Liver (tissue), 9 donors: ENCODE results near the gene EARS2. TPM values are rescaled to one million over a fixed set of nuclear protein-coding genes. Genes with fewer than 3 reads are reported as not detected.

Source experiments
- DNase-seq: peaks from one replicate; pipeline ENCODE4 v3.0.0-alpha.2; 2017; ENCODE audit warnings: low spot score
- H3K27ac ChIP-seq, 2 donors: one replicate each; pipeline ENCODE4 v1.7.0; 2013; ENCODE audit warnings: inconsistent platforms in 2 of 2, low read length in 2 of 2, control low read depth in 1 of 2, low read depth in 1 of 2, mild to moderate bottlenecking in 1 of 2
- H3K27me3 ChIP-seq, 4 donors: one replicate each; pipeline versions ENCODE4 v1.6.1 to v1.7.0; 2013; ENCODE audit warnings: low read length in 3 of 4, inconsistent platforms in 1 of 4, mild to moderate bottlenecking in 1 of 4, moderate library complexity in 1 of 4; ENCODE audit not compliant: control insufficient read depth in 4 of 4, insufficient read depth in 4 of 4
- H3K36me3 ChIP-seq, 4 donors: one replicate each; pipeline versions ENCODE4 v1.6.1 to v1.7.0; 2013; ENCODE audit warnings: low read length in 3 of 4, mild to moderate bottlenecking in 3 of 4, low read depth in 1 of 4, moderate library complexity in 1 of 4; ENCODE audit not compliant: control insufficient read depth in 4 of 4, insufficient read depth in 3 of 4
- H3K4me1 ChIP-seq, 4 donors: one replicate each; pipeline versions ENCODE4 v1.6.1 to v1.7.0; 2013; ENCODE audit warnings: low read length in 3 of 4, mild to moderate bottlenecking in 3 of 4, moderate library complexity in 1 of 4; ENCODE audit not compliant: control insufficient read depth in 4 of 4, insufficient read depth in 4 of 4
- H3K4me3 ChIP-seq, 3 donors: one replicate each; pipeline versions ENCODE4 v1.6.1 to v1.7.0; 2013; ENCODE audit warnings: low read length in 3 of 3, control low read depth in 1 of 3, low read depth in 1 of 3, mild to moderate bottlenecking in 1 of 3
- H3K9ac ChIP-seq, 2 donors: one replicate each; pipeline ENCODE4 v1.7.0; 2013; ENCODE audit warnings: low read length in 2 of 2, mild to moderate bottlenecking in 2 of 2, moderate library complexity in 2 of 2, control low read depth in 1 of 2, low read depth in 1 of 2
- H3K9me3 ChIP-seq, 4 donors: one replicate each; pipeline versions ENCODE4 v1.6.1 to v1.7.0; 2013; ENCODE audit warnings: low read length in 3 of 4; ENCODE audit not compliant: control insufficient read depth in 4 of 4
- ATF3 ChIP-seq: IDR thresholded peaks from 2 replicates; pipeline ENCODE4 v1.6.1; 2016; ENCODE audit warnings: antibody characterized with exemption
- CTCF ChIP-seq: fragments of 150-350 bp; IDR thresholded peaks from 2 replicates; pipeline ENCODE4 v1.5.1; 2017; ENCODE audit warnings: improper control_type of control experiment, low read depth, low read length; ENCODE audit not compliant: missing input control
- EGR1 ChIP-seq, 2 donors: IDR thresholded peaks; 2 replicates each; pipeline ENCODE4 v1.6.1; 2016 to 2018; ENCODE audit warnings: antibody characterized with exemption in 2 of 2, low read depth in 2 of 2
- FOXA1 ChIP-seq: IDR thresholded peaks from 2 replicates; pipeline ENCODE4 v1.6.1; 2016; ENCODE audit warnings: antibody characterized with exemption
- FOXA2 ChIP-seq: IDR thresholded peaks from 2 replicates; pipeline ENCODE4 v1.6.1; 2016; ENCODE audit warnings: antibody characterized with exemption
- GABPA ChIP-seq, 2 donors: IDR thresholded peaks in 1 of 2; conservative IDR thresholded peaks in 1 of 2; 2 replicates each; pipeline ENCODE4 v1.6.1; 2016; ENCODE audit warnings: antibody characterized with exemption in 2 of 2, mild to moderate bottlenecking in 1 of 2, moderate library complexity in 1 of 2
- HNF4A ChIP-seq, 2 donors: conservative IDR thresholded peaks; 2 replicates each; pipeline ENCODE4 v1.6.1; 2016; ENCODE audit warnings: antibody characterized with exemption in 2 of 2, mild to moderate bottlenecking in 2 of 2
- HNF4G ChIP-seq: IDR thresholded peaks from 2 replicates; pipeline ENCODE4 v1.6.1; 2016; ENCODE audit warnings: antibody characterized with exemption
- JUND ChIP-seq, 2 donors: IDR thresholded peaks; 2 replicates each; pipeline ENCODE4 v1.6.1; 2016; ENCODE audit warnings: antibody characterized with exemption in 2 of 2
- MAX ChIP-seq: IDR thresholded peaks from 2 replicates; pipeline ENCODE4 v1.6.1; 2016; ENCODE audit warnings: antibody characterized with exemption
- NR2F2 ChIP-seq: IDR thresholded peaks from 2 replicates; pipeline ENCODE4 v1.6.1; 2016; ENCODE audit warnings: antibody characterized with exemption
- RAD21 ChIP-seq, 2 donors: IDR thresholded peaks; 2 replicates each; pipeline ENCODE4 v1.6.1; 2016; ENCODE audit warnings: antibody characterized with exemption in 2 of 2, mild to moderate bottlenecking in 2 of 2
- REST ChIP-seq: IDR thresholded peaks from 2 replicates; pipeline ENCODE4 v1.6.1; 2016; ENCODE audit warnings: antibody characterized with exemption, mild to moderate bottlenecking
- RXRA ChIP-seq, 2 donors: IDR thresholded peaks; 2 replicates each; pipeline ENCODE4 v1.6.1; 2017 to 2018; ENCODE audit warnings: antibody characterized with exemption in 2 of 2, mild to moderate bottlenecking in 1 of 2
- SP1 ChIP-seq: IDR thresholded peaks from 2 replicates; pipeline ENCODE4 v1.6.1; 2018; ENCODE audit warnings: antibody characterized with exemption, mild to moderate bottlenecking
- TAF1 ChIP-seq: conservative IDR thresholded peaks from 2 replicates; pipeline ENCODE4 v1.6.1; 2016; ENCODE audit warnings: antibody characterized with exemption, mild to moderate bottlenecking
- YY1 ChIP-seq: IDR thresholded peaks from 2 replicates; pipeline ENCODE4 v1.6.1; 2016; ENCODE audit warnings: antibody characterized with exemption, mild to moderate bottlenecking
- ZBTB33 ChIP-seq: IDR thresholded peaks from 2 replicates; pipeline ENCODE4 v1.6.1; 2016; ENCODE audit warnings: antibody characterized with exemption
- WGBS: extraction: QIAGEN DNeasy Blood & Tissue Kit; methylation state at CpG from one replicate; pipeline ENCODE4 v1.1.7; 2013; 5-methylcytosine and 5-hydroxymethylcytosine counted together
- polyA plus RNA-seq, 2 donors: library from polyadenylated mRNA; stranded (reverse) in 1 of 2; unstranded in 1 of 2; fragments of 200-250 nt in 1 of 2; fragments of >200 nt in 1 of 2; fragmentation: Nextera tagmentation in 1 of 2; extraction: Ambion mirVana in 1 of 2; gene quantifications; one replicate each; pipeline versions ENCODE4 v1.2.1 to v1.2.3, GENCODE V29; 2013 to 2015
- total RNA-seq, 2 donors: library from RNA; depleted of rRNA; stranded (reverse); fragments of >200 nt; gene quantifications; one replicate each; pipeline ENCODE4 v1.2.3, GENCODE V29; 2014
- donor health status: healthy.
- donor health status: healthy.
- donor health status: healthy.
- donor health status: healthy.
- donor health status: healthy.

EARS2 gene
- total and polyA plus RNA-seq, 4 donors = 11.6 to 31.0 (median 19.6) TPM

GRCh38 chr16:23495671-23496070 lies 61.5 kb downstream of the EARS2 start:
- no peaks in the 10 kb centered on the region for H3K27me3 ChIP-seq
- H3K4me3 ChIP-seq = no peak overlapping the region
- no peaks in the 10 kb centered on the region for H3K9me3 ChIP-seq
- TF ChIP-seq RAD21 (IDR thresholded peaks at IDR 0.05) = no peak
- TF ChIP-seq JUND (IDR thresholded peaks at IDR 0.05) = no peak
- TF ChIP-seq NR2F2 = no peak
- no peak for TF ChIP-seq ATF3
- TF ChIP-seq FOXA2 = no peak
- no peak for TF ChIP-seq ZBTB33
- no peak for TF ChIP-seq HNF4G
- no peak for TF ChIP-seq RXRA (IDR thresholded peaks at IDR 0.05)
- no peak for TF ChIP-seq SP1
- TF ChIP-seq TAF1 = no peak
- no peak for TF ChIP-seq FOXA1
- TF ChIP-seq YY1 = no peak
- no peak for TF ChIP-seq REST
- no peak for TF ChIP-seq GABPA (IDR thresholded peaks at IDR 0.05 in 1 of 2, conservative IDR thresholded peaks at IDR 0.05 in 1 of 2)
- no peak for TF ChIP-seq MAX
- no peak for TF ChIP-seq CTCF
- no peak for TF ChIP-seq EGR1 (IDR thresholded peaks at IDR 0.05; ENCODE audit: low read depth in 2 of 2)
- no peak for TF ChIP-seq HNF4A (conservative IDR thresholded peaks at IDR 0.05)
- H3K4me1 ChIP-seq = peaks cover 2 to 8% (median 5%) of the 10 kb centered on the region in 4 donors
- DNase-seq = no peak
- H3K36me3 ChIP-seq = peaks cover 3 to 39% (median 21%) of the 10 kb centered on the region in 4 donors
- 95% methylated on average over 4 of the region's 4 CpGs for WGBS
- no peak overlapping the region for H3K27ac ChIP-seq
- H3K9ac ChIP-seq = no peak overlapping the region
